Astrocyte of the cerebellum (primary cell): Measurements from ENCODE around the gene JARID2.

Experiments
- DNase-seq: peaks from one replicate; pipeline ENCODE4 v3.0.0-alpha.2; 2011; ENCODE audit warnings: low read depth
- H3K4me3 ChIP-seq: 2 replicates; pipeline ENCODE4 v1.5.1; 2011; ENCODE audit warnings: mild to moderate bottlenecking, low read depth, low read length, moderate library complexity
- in situ Hi-C: cut with HindIII; loops from 2 replicates; pipeline ENCODE4 v1.10.0; 2017; ENCODE audit warnings: low sequenced_read_pairs
- TF ChIP-seq, protein P1 (sequence below): IDR thresholded peaks from 2 replicates; pipeline ENCODE4 v1.5.1; 2012; ENCODE audit warnings: low read length, low read depth, moderate library complexity, mild to moderate bottlenecking; ENCODE audit errors: missing control alignments

The JARID2 gene

GRCh38 chr6:15245361-15246216 is at the start of gene JARID2:
Gene JARID2 (plus strand): TSS chr6:15246069. CDS start chr6:15246540, 471 bp downstream.
- H3K4me3 ChIP-seq = peak within 1 kb of the TSS; percentile 49
- TF ChIP-seq, protein P1, sequence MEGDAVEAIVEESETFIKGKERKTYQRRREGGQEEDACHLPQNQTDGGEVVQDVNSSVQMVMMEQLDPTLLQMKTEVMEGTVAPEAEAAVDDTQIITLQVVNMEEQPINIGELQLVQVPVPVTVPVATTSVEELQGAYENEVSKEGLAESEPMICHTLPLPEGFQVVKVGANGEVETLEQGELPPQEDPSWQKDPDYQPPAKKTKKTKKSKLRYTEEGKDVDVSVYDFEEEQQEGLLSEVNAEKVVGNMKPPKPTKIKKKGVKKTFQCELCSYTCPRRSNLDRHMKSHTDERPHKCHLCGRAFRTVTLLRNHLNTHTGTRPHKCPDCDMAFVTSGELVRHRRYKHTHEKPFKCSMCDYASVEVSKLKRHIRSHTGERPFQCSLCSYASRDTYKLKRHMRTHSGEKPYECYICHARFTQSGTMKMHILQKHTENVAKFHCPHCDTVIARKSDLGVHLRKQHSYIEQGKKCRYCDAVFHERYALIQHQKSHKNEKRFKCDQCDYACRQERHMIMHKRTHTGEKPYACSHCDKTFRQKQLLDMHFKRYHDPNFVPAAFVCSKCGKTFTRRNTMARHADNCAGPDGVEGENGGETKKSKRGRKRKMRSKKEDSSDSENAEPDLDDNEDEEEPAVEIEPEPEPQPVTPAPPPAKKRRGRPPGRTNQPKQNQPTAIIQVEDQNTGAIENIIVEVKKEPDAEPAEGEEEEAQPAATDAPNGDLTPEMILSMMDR = no peak
- in situ Hi-C loops = no loop called here
- peak; percentile 93 for DNase-seq

GRCh38 chr6:15200087-15200486 is 45.8 kb upstream of the JARID2 start:
- no peak overlapping the region for H3K4me3 ChIP-seq
- TF ChIP-seq, protein P1 = no peak
- in situ Hi-C loops = no loop called here
- DNase-seq = no peak

DNA sequence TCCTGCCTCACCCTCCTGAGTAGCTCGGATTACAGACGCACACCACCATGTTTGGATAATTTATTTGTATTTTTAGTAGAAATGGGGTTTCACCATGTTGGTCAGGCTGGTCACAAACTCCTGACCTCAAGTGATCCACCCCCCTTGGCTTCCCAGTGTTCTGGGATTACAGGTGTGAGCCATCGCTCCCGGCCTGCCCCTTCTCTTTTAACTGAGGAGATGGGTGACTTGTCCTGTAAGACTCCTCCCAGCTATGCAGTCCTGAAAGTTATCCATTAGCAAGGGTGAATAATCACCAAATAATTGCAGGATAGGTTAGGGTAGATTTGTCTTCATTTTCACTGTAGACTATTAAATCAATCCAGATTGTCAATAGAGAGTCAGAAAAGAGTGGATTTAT is 40.5 kb upstream of the JARID2 start:
- TF ChIP-seq, protein P1 = no peak
- in situ Hi-C loops = no loop called here
- no peak for DNase-seq
- H3K4me3 ChIP-seq = no peak overlapping the region

GRCh38 chr6:15206887-15207286 is 39.0 kb upstream of the JARID2 start:
- no peak for DNase-seq
- no peak overlapping the region for H3K4me3 ChIP-seq
- TF ChIP-seq, protein P1 = no peak
- in situ Hi-C loops = no loop called here

DNA sequence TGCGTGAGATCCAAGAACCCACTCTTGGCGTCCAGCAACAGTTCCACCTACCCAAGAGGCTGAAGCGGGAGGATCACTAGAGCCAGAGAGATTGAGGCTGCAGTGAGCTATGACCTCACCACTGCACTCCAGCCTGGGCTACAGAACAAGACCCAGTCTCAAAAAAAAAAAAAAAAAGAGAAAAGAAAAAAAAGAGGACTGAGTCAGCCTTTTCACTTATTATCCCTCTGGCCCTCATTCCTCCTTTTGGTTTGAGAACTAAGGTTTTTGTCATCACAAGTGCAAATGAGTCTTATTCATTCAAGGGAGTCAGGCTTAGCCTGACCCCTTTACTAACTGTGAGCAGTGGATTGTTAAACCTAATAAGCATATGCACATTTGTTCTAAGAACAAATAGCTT is 37.9 kb upstream of the JARID2 start:
- DNase-seq = peak; percentile 9
- no peak overlapping the region for H3K4me3 ChIP-seq
- in situ Hi-C loops = no loop called here
- TF ChIP-seq, protein P1 = no peak

GRCh38 chr6:15213838-15214400 is 31.9 kb upstream of the JARID2 start:
- in situ Hi-C loops = loop anchor here (10.0 kb wide), 1 partner anchor 69 kb away; no protein-coding TSS in a partner anchor
- DNase-seq = no peak
- no peak overlapping the region for H3K4me3 ChIP-seq
- TF ChIP-seq, protein P1 = no peak
